Stimulated activated CD4-positive, alpha-beta T cell treated with anti-CD3 and anti-CD28 coated beads, Interleukin-2, amount 100 ng/mL, for 24 hours (primary cell): ENCODE results near the gene TGM3.

Source experiments
- DNase-seq, 2 donors: peaks; one replicate each; pipeline ENCODE4 v3.0.0-alpha.2; 2020

The TGM3 gene

GRCh38 chr20:2340823-2341222, 45.0 kb downstream of the TGM3 start:
- no peak for DNase-seq

GRCh38 chr20:2341336-2341735, 45.5 kb downstream of the TGM3 start:
- no peak for DNase-seq

GRCh38 chr20:2342243-2342642, 46.4 kb downstream of the TGM3 start:
- DNase-seq: no peak

- no peak for DNase-seq
Measured at GRCh38 chr20:2346188-2346587, 50.4 kb downstream of the TGM3 start.

- DNase-seq: no peak
Measured at GRCh38 chr20:2348336-2348735, 52.5 kb downstream of the TGM3 start.

- DNase-seq: no peak
Measured at GRCh38 chr20:2349801-2350200, 54.0 kb downstream of the TGM3 start.

GRCh38 chr20:2350606-2351005, 54.8 kb downstream of the TGM3 start:
- no peak for DNase-seq

- DNase-seq: no peak
Measured at GRCh38 chr20:2353231-2353630, 57.4 kb downstream of the TGM3 start.

- DNase-seq: no peak
Measured at GRCh38 chr20:2357114-2357513, 61.3 kb downstream of the TGM3 start.

- no peak for DNase-seq
Measured at GRCh38 chr20:2358006-2358405, 62.2 kb downstream of the TGM3 start.

GRCh38 chr20:2361035-2361593, 65.3 kb downstream of the TGM3 start:
- no peak for DNase-seq

- DNase-seq: no peak
Measured at GRCh38 chr20:2363187-2363586, 67.4 kb downstream of the TGM3 start.

- no peak for DNase-seq
Measured at GRCh38 chr20:2363587-2363986, 67.8 kb downstream of the TGM3 start.

GRCh38 chr20:2364044-2364443, 68.2 kb downstream of the TGM3 start:
- DNase-seq: no peak

GRCh38 chr20:2365091-2365490, 69.3 kb downstream of the TGM3 start:
- no peak for DNase-seq

GRCh38 chr20:2365666-2366065, 69.9 kb downstream of the TGM3 start:
- DNase-seq: no peak

GRCh38 chr20:2368621-2369020, 72.8 kb downstream of the TGM3 start:
- DNase-seq: no peak

GRCh38 chr20:2373098-2373497, 77.3 kb downstream of the TGM3 start:
- DNase-seq: no peak

- no peak for DNase-seq
Measured at GRCh38 chr20:2374346-2375125, 78.7 kb downstream of the TGM3 start.

GRCh38 chr20:2378893-2379292, 83.1 kb downstream of the TGM3 start:
- DNase-seq: no peak

- DNase-seq: peak in 1 of 2 donors; percentile 14
Measured at GRCh38 chr20:2379511-2380229, 83.9 kb downstream of the TGM3 start.

GRCh38 chr20:2380601-2381000, 84.8 kb downstream of the TGM3 start, which contains the start of gene TGM6:
Gene TGM6 (plus strand): TSS chr20:2380901. CDS start chr20:2380969, 68 bp downstream.
- DNase-seq: no peak

GRCh38 chr20:2381303-2381702, 85.5 kb downstream of the TGM3 start:
- no peak for DNase-seq

GRCh38 chr20:2382833-2383232, 87.0 kb downstream of the TGM3 start:
- DNase-seq: no peak
